Upper lobe of left lung (tissue), 4 donors: ENCODE data around the gene INO80E.

Source experiments
- POLR2AphosphoS5 ChIP-seq, 2 donors: sonication (generic); formaldehyde crosslinking; IDR thresholded peaks; one replicate each; pipeline ENCODE4 v1.5.1; 2017; ENCODE audit warnings: antibody characterized with exemption in 2 of 2
- TF ChIP-seq, protein P1 (sequence below), 6 experiments: fragments of 450-650 bp in 4 of 6; fragments of 200-600 bp in 2 of 6; sonication (generic) in 2 of 6; IDR thresholded peaks; one replicate each; pipeline ENCODE4 v1.5.1; 2016 to 2019; ENCODE audit warnings: antibody characterized with exemption in 6 of 6

DNA sequence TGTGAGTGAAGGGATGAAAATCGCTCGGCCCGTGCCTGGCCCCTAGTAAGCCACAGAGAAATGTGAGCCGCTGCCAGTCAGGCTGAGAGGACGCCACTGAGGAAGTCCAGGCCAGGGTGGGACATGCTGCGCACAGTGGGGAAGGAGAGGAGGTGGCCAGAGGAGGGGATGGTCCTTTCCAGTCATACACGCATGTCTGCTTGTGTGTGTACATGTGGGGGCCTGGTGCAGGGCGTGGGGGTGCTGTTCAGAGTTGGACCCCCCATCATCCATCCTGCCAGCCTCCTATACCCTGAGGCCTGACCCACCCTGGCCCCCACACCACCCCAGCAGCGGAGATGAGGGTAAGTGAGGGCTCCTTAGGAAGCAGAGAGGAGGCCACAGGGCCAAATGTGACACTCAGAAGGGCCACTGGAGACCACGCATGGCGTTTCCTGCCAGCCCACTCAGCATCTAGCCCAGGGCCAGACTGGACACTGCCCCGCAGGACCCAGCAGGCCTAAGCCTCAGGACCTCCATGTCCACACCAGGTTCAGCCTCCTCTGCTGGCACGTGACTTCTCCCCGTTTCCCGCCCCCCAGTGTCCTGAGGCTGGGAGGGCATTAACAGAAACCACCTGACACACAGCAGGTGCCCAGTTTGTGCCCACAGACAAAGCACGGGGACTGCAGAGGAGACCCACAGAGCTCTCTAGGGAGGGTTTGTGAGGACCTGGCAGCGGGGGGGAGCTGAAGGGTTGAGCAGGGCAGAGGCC, 7.8 kb downstream of the INO80E start:
- TF ChIP-seq, protein P1, sequence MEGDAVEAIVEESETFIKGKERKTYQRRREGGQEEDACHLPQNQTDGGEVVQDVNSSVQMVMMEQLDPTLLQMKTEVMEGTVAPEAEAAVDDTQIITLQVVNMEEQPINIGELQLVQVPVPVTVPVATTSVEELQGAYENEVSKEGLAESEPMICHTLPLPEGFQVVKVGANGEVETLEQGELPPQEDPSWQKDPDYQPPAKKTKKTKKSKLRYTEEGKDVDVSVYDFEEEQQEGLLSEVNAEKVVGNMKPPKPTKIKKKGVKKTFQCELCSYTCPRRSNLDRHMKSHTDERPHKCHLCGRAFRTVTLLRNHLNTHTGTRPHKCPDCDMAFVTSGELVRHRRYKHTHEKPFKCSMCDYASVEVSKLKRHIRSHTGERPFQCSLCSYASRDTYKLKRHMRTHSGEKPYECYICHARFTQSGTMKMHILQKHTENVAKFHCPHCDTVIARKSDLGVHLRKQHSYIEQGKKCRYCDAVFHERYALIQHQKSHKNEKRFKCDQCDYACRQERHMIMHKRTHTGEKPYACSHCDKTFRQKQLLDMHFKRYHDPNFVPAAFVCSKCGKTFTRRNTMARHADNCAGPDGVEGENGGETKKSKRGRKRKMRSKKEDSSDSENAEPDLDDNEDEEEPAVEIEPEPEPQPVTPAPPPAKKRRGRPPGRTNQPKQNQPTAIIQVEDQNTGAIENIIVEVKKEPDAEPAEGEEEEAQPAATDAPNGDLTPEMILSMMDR (IDR thresholded peaks at IDR 0.05) = no peak
- no peak for TF ChIP-seq POLR2AphosphoS5 (IDR thresholded peaks at IDR 0.05)
